Activated CD4-positive, alpha-beta T cell treated with anti-CD3 and anti-CD28 coated beads, Interleukin-2, amount 50 U/mL, for 16 hours (primary cell): ENCODE measurements around the gene FETUB.

Source experiments
- DNase-seq: peaks from one replicate; pipeline ENCODE4 v3.0.0-alpha.2; 2020

Gene FETUB, protein sequence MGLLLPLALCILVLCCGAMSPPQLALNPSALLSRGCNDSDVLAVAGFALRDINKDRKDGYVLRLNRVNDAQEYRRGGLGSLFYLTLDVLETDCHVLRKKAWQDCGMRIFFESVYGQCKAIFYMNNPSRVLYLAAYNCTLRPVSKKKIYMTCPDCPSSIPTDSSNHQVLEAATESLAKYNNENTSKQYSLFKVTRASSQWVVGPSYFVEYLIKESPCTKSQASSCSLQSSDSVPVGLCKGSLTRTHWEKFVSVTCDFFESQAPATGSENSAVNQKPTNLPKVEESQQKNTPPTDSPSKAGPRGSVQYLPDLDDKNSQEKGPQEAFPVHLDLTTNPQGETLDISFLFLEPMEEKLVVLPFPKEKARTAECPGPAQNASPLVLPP

DNA sequence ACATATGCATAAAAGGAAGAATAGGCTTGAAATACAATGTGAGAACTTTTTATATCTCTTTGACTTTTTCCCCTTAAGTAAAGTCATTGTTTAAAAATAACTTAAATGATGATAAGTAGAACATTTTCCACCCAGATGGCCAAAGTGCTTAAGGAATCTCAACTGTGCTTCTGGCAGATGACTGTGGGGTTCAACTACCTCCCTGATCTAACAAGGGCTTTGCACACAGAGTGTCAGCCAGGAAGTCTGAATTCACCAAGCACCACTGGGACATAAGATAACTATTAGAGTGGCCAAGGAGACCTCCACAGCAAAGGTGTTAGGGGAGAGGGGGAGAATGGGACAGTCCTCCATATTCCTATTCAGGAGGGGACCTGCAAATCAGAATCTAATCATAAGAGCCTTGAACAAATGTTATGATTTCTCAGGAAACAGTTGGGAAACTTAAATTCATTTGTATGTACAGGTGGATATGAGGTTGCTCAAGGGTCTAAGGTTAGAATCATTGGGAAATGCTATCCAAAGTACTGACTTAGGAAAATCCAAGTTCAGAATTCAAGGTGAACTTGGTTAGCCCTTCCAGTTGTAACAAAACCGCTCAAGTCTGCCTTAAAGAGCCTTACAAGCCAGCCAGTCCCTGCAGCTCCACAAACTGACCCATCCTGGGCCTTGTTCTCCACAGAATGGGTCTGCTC is at the start of gene FETUB:
Gene FETUB, plus strand, starts transcription at position 622 of the 695 bp plus-strand sequence. Its CDS starts 62 bp downstream, at position 684.
- no peak for DNase-seq

DNA sequence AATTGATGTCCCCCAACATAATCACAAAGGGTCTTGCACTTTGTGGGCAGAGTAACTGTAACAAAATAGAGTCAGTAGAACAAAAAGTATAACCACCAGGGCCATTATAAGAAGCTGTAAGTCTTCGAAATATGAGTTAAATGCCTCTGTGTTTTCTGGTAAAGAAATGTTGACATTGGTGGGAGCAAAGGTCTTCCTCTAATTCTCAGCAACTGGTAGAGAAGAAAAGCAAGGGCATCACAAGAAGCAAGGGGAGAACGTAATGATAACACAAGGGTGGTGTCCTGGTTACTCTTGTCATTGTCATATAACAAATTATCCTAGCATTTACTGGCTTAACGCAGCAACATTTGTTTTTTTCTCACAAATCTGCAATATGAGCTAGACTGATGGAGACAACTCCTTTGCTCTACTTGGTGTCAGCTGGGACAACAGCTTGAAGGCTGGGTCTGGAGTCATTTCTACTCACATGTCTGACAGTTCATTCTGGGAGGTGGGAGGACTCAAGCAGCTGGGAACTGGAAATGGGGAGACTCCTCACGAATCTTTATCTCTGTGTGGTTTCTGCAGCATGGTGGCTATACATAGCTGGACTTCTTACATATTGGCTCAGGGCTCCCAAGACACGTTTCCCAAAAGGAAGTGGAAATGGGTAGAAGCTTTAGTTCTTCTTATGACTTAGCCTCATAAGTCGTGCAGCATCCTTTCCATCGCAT is 49.5 kb upstream of the FETUB start:
- DNase-seq = no peak

DNA sequence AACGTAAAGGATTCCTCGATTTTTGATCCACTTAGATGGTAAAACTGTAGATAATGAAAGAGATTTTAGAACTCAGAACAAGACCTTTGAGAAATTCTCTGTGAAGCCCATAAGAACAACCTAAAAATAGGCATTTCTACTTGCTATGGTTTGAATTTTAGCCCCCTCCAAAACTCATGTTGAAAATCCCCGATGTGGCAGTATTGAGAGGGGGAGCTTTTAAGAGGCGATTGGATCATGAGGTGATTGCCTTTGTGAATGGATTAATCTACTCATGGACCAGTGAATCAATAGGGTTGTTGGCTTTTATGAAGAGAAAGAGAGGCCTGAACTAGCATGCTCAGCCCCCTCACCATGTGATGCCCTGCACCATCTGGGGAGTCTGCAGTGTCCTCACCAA is 47.5 kb upstream of the FETUB start:
- DNase-seq = no peak

DNA sequence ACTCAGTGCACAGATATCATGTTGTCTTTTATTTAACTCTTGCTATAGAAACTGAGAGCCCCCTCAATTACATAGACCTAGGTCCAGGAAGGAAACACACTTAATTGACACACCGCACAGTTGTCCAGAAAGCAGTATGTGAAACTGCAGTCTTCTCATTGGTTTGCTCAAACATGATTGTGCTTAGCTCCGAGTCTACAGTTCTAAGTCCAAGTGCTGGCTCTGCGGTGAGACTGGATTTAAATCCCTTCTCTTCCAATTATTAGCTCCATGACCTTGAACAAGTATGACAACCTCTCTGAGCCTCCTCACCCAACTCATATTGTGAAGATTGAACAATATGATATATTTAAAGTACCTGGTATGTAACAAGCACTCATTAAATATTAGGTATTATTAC is 46.3 kb upstream of the FETUB start:
- DNase-seq = no peak

DNA sequence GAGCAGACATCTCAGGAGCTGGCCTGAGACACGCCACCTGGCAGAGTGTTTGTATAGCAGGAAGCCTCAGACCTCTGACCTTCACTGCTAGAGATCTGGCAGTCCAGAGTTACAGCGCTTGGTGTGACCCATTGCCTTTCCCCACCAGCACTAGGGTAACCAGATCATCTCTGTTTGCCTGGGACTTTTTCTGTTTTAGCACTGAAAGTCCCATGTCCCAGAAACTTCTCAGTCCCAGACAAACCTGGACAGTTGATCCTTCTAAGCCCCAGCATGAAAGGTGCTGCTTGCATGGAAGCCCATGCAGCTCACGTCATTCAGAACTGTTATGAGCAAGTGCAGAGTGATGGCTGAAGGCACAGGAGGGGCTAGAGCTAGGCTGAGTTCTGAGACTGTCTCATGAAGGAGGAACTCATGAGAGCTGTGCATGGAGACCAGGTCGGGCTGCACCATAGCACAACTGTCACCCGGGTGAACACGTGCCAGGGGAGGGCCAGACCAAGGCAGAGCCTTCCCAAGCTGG is 45.5 kb upstream of the FETUB start:
- no peak for DNase-seq

DNA sequence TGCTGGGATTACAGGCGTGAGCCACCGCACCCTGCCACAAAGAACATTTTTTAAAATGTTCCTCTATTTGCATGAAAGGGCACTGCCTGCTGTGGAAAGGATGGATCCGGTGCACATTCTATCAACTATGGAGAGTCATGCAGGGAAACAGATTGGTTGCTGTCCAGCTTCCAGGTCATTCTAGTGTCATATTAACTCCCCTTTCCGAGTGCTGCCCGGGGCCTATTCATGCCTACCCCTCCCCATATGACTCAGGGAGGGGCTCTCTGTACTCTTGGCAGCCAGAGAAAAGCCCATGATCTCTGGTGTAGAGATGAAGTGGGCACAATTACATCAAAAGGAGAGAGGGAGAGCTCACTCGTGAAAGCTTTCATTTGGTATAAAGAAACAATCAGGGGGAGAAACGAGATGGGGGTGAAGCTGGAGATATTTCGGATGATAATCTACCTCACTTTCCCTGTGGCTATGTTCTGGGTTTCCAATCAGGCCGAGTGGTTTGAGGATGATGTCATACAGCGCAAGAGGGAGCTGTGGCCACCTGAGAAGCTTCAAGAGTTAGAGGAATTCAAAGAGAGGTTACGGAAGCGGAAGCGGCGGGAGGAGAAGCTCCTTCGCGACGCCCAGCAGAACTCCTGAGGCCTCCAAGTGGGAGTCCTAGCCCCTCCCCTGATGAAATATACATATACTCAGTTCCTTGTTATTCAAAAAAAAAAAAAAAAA is 43.5 kb upstream of the FETUB start:
- DNase-seq = no peak

DNA sequence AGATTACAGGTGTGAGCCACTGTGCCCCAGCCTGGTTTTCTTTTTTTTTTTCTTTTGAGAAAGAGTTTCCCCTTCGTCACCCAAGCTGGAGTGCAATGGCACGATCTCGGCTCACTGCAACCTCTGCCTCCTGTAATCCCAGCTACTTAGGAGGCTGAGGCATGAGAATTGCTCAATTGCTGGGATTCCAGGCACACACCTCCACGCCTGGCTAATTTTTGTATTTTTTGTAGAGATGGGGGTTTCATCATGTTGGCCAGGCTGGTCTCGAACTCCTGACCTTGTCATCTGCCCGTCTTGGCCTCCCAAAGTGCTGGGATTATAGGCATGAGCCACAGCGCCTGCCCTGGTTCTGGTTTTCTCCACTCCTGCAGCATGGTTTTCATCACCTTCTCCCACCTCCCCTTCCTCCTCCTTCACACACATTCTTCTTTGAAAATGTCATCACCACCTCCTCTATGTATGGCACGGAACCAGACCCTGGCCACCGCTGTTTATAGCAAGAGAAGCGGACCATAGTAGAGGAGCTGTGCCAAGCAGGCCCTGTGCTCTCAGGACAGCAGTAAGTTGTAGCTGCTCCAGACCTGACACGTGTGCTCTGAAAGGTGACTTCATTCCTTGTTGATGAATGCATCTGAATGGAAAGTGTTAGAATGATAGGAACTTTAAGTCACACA is 42.0 kb upstream of the FETUB start:
- DNase-seq = no peak

DNA sequence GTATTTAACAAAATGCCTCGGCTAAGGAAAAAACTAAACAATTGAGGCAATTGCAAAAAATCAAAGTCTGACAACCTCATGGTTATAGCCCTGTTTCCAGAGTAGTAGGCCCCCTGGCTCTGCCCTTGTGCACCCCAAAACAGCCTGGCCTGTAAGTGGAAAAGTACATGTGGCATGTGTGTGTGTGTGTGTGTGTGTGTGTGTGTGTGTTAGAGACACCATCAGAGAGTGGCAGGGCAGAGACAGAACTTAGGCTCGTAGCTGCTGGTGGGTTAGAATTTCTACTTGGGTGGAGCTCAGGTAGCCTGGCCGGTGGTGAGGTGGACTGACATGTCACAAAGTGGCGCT is 41.4 kb upstream of the FETUB start:
- DNase-seq = no peak

DNA sequence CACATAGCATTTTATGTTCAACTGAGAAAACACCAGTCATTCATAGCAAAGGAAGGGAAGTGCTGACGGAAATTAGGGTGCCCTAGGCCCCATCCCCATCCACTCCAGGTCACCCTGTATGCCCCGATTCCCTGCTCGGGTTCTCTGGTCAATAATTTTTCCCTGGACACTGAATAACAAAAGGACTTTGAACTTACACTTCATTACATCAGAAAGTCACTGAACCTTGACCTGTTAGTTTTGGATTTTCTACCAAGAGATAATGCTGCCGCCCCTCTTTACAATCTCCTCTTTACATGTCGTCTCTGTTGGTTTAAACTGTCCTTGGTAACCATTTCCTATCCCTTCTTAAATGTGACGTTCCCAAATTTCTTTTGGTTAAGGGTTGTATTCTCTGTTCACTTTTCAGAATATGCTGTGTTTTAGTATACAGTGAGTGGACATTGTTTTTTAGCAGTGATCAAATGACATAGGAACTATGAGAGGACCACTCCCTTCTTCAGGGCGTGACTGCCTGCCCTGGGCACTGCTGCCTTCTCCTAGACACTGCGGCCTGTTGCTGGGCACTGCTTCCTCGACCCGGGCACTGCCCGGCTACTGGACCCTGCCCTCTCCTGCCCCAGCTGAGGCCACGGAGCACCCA is 40.9 kb upstream of the FETUB start:
- no peak for DNase-seq

DNA sequence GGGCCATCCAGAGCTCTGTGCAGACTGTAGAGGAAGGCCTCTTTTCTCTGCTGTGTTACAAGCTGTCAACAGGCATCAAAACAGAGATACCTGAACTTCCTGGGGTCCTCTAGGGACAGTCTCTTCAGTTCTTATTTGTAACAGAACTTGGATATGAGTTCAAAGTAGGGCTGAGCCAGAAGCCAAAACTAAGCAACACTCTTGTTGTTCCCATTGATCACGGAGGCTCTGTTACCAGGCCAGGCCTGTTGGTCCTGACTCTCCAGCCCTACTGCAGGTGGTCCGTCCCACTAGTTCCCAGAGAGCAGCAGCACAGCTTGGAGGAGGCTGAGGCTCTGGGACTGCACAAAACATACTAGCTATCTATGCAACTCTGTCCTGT is 40.4 kb upstream of the FETUB start:
- no peak for DNase-seq

DNA sequence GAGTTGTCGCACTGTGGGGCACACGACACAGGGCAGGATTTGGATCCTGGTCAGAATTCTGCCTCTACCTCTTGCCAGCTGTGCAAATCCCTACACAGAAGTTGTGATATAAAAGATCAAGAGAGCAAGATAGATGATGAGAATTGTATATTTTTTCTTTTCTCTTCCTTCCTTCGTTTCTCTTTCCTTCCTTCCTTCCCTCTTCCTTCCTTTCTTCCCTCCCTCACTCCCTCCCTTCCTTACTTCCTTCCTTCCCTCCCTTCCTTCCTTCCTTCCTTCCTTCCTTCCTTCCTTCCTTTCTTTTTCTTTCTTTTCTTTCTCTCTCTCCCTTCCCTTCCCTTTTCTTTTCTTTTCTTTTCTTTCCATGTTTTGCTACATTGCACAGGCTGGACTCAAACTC is 39.3 kb upstream of the FETUB start:
- DNase-seq = no peak

DNA sequence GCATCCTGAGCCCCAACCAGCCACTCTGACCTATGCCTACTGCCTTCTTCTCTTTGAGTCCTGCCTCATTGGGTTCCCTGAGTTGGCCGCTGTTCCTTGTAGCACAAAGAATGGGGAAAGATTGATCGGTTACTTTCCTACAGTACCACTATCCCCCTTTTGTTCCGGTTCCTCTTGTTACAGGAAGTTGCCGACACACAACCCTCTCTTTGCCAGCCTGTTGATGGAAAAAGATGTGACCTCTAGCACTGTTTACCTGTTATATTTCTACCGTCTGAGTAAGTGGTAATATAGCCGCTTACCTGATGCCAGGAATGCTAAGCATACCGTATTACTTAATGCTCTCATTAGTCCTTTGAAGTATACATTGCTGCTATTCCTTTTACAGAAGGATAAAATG is 37.0 kb upstream of the FETUB start:
- DNase-seq = no peak

DNA sequence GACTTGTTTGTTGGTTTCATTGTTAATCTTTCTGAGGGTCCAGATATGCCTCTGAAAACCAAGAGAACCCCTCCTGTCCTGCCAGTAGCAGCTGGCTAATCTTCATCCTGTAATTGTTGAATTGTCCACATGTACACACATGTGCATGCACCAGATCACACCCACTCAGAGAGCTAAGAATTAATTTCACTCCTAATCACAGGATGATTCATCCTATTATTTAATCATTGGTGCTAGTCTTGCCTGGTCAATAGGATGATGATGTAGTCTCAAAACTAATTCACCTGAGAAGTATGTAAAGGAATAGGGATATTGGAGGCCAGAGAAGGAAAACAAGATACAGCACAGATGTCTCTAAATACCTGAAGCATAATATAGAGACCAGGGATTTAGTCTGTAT is 35.1 kb upstream of the FETUB start:
- DNase-seq = no peak

DNA sequence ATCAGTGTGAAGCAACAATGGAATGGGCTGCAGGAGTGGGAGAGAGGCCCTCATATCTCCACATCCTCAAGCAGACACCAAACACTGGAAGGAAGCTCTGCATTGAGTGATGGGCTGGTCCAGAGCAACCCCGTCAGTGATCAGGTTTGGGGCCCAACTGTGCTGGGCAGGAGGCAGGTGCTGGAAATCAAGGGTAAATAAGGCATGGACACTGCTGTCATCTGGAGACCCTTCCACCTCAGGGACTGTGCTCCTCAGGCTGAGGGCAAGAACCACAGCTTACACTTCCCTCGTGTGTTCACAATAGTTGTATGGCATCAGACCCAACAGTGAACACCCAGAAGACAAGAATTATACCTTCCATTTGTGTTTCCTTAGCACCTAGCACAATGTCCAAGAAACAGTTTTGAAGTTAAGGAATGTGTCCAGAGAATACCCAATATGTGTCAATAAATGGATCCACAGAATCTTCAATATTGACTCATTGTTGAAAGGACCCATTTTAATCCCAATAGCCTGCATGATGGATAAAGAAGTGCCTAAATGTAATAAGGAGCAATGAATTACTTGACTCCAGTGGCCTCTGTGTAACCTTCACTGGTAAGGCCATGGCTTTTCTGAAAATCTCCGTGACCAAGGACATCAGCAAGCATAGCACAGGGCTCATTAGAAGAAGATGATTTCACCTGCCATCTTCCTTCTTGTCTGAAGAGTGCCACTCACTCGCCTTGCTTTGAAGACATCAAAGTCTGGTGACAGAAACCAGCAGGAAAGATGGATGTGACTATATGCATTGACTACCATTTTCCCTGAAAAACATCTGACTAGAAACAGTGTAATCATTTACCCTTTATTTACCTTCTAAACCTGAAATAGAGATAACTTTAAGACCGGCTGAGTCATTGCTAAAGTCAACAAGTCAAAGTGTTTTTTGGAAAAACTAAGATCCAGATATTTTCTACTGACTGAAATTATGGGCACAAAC is 34.3 kb upstream of the FETUB start:
- DNase-seq = no peak

DNA sequence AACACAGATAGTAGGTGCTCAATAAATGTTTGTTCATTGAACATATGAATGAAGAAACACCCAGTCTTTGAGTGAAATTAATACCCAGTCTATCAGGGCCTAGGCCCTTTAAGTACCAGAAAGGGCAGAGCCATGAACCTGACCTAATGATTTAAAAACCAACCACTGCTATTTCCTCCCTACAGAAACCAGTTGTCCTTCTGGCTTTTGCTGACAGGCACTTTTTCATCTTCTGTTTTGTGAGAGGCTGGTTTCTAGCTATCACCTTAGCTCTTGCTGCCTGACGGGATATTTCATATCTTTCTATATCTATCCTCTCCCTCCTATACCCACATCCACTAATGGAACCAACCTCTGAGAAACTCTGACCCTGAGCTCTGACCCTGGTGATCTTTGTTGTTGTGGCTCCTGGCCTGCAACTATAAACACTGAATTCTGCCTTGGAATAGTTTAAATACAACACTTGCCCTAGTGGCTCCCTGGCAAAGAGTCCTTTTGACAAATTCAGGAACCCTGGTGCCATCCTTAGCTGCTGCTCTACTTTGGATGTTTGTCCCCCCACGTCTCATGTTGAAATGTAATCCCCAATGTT is 31.5 kb upstream of the FETUB start:
- DNase-seq = no peak

DNA sequence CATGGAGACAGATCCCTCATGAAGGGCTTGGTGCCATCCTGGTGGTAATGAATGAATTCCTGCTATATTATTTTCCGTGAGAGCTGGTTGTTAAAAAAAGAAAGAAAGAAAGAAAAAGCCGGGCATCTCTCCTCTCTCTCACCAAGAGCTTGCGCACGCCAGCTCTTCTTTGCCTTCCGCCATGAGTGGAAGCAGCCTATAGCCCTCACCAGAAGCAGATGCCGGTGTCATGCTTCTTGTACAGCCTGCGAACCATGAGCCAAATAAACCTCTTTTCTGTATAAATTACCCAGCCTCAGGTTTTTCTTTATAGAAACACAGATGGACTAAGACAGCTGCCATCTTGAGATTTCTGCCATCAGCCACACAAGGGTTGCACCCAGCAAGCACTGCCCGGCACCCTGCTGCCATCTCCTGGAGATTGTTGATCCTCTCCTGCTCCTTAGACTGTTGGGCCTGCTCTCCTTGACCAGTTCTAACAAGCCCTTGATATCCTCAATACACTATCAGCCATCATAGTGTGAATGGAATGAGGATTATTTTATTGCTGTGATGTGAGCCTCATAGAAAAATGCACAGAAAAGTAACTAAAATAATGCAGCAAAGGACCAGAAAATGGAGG is 30.8 kb upstream of the FETUB start:
- DNase-seq = no peak

DNA sequence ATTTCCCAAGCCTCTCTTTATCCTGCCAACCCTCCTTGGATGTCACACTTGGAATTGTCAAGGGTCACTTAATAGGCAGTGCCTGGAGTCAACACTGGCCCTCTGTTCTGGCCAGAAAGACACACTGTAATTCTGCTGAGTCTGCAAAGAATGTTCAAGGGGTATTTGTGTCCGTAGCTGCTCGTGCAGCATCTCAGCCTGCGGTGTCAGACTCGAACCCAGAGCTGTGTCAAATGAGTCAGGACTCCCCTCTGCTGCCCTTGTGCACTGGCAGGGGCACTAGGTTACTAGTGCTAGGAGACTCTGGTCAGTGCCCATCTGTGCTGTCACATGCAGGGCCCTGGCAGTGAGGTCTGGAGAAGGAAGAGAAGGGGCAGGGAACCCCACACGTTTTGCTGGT is 28.1 kb upstream of the FETUB start:
- no peak for DNase-seq

DNA sequence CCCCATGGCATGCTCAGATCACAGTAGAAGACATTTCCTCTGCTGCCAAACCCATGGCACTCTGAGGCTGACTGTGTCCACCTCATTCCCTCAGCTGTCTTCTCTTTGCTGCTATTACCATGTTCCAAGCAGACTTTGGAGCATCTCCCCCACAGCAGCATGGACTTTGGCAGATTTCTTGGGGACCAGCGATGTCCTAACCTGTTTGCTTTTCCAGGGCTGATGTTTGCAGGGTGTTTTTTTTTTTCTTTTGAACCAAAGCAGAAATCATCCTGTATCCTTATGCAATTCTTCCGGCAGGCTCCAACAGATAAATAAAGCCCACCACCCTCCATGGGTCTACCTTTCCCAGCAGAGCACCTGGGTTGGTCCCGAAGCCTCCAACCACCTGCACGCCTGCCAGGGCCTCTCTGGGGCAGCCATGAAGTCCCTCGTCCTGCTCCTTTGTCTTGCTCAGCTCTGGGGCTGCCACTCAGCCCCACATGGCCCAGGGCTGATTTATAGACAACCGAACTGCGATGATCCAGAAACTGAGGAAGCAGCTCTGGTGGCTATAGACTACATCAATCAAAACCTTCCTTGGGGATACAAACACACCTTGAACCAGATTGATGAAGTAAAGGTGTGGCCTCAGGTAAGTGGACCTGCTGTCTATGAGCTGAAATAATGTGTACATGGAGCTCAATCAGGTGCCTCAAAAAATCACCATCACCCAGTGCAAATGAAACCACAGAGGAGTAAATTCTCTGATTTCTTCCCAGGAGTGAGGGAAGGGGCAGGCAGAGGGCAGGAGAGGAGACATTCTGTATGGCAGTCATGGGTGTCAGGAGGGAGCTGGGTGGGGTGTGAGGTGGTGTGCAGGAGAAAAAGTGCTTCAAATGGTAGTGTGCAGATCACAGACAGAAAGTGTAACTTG is 27.2 kb upstream of the FETUB start, which contains the start of gene AHSG:
Gene AHSG, plus strand, starts transcription at position 340 of the 916 bp plus-strand sequence. Its CDS starts 82 bp downstream, at position 422.
- no peak for DNase-seq
